GM13976 (cell line): ENCODE measurements around the gene RASGRF2.

Experiments used
- DNase-seq: peaks from one replicate; pipeline ENCODE4 v3.0.0; 2012; ENCODE audit warnings: low spot score
- CTCF ChIP-seq: IDR thresholded peaks from 2 replicates; pipeline ENCODE4 v1.5.1; 2012; ENCODE audit warnings: borderline replicate concordance, mild to moderate bottlenecking; ENCODE audit not compliant: insufficient read depth; ENCODE audit errors: extremely low read depth, missing control alignments, control extremely low read depth
- in situ Hi-C: fragments of 300-500 bp; cut with MboI; formaldehyde crosslinking; loops from one replicate; pipeline ENCODE4 v1.12.0; 2022; ENCODE audit warnings: low sequenced_read_pairs, mixed read lengths, inconsistent platforms; ENCODE audit not compliant: unreplicated experiment

The RASGRF2 gene

GRCh38 chr5:81078930-81079329 is 118.8 kb downstream of the RASGRF2 start:
- no peak for TF ChIP-seq CTCF
- no peak for DNase-seq
- in situ Hi-C loops, result no loop called here

GRCh38 chr5:81080809-81081460 is 120.8 kb downstream of the RASGRF2 start:
- TF ChIP-seq CTCF, result no peak
- DNase-seq, result no peak
- in situ Hi-C loops, result no loop called here

GRCh38 chr5:81081461-81081835 is 121.3 kb downstream of the RASGRF2 start:
- in situ Hi-C loops, result no loop called here
- no peak for DNase-seq
- TF ChIP-seq CTCF, result no peak

- DNase-seq, result no peak
- no peak for TF ChIP-seq CTCF
- in situ Hi-C loops, result no loop called here
Observed at GRCh38 chr5:81086881-81087281, 126.7 kb downstream of the RASGRF2 start.

GRCh38 chr5:81091199-81091598 is 131.0 kb downstream of the RASGRF2 start:
- DNase-seq, result no peak
- TF ChIP-seq CTCF, result no peak
- in situ Hi-C loops, result no loop called here

GRCh38 chr5:81093536-81094196 is 133.5 kb downstream of the RASGRF2 start:
- in situ Hi-C loops, result no loop called here
- DNase-seq, result no peak
- no peak for TF ChIP-seq CTCF
